Ovary (tissue), 9 donors: Measurements from ENCODE around the gene RYR3. TPM values are rescaled to one million over a fixed set of nuclear protein-coding genes. Genes with fewer than 3 reads are reported as not detected.

Experiments
- DNase-seq, 5 donors: peaks; one replicate each; pipeline ENCODE4 v3.0.0-alpha.2; 2019 to 2020
- H3K27ac ChIP-seq, 2 donors: fragments of 200-600 bp; one replicate each; pipeline versions ENCODE4 v1.5.1 to v1.8.0; 2019 to 2022
- H3K27me3 ChIP-seq: fragments of 200-600 bp; one replicate; pipeline ENCODE4 v1.8.0; 2022
- H3K36me3 ChIP-seq: fragments of 200-600 bp; sonication (generic); one replicate; pipeline ENCODE4 v1.5.1; 2019
- H3K4me1 ChIP-seq: one replicate; pipeline ENCODE4 v1.8.1; 2013; ENCODE audit warnings: mild to moderate bottlenecking, moderate library complexity; ENCODE audit not compliant: insufficient read depth
- H3K4me3 ChIP-seq: fragments of 200-600 bp; sonication (generic); one replicate; pipeline ENCODE4 v1.5.1; 2017
- H3K9me3 ChIP-seq, 2 donors: fragments of 200-600 bp in 1 of 2; sonication (generic) in 1 of 2; one replicate each; pipeline versions ENCODE4 v1.5.1 to v1.8.1; 2013 to 2019; ENCODE audit warnings: mild to moderate bottlenecking in 1 of 2, moderate library complexity in 1 of 2
- CTCF ChIP-seq, 3 donors: fragments of 450-650 bp in 2 of 3; fragments of 200-600 bp in 1 of 3; IDR thresholded peaks; one replicate each; pipeline versions ENCODE4 v1.5.1 to v1.8.0; 2016 to 2022; ENCODE audit warnings: antibody characterized with exemption in 3 of 3, mild to moderate bottlenecking in 1 of 3
- EP300 ChIP-seq: sonication (generic); formaldehyde crosslinking; IDR thresholded peaks from one replicate; pipeline ENCODE4 v1.6.1; 2017; ENCODE audit warnings: antibody characterized with exemption
- POLR2A ChIP-seq: fragments of 450-650 bp; IDR thresholded peaks from one replicate; pipeline ENCODE4 v1.6.1; 2017; ENCODE audit warnings: antibody characterized with exemption, mild to moderate bottlenecking, moderate library complexity
- WGBS, 3 donors: extraction: QIAGEN DNeasy Blood & Tissue Kit in 1 of 3; methylation state at CpG; one replicate each; pipeline versions ENCODE4 v1.1.5 to v1.1.7; 2013 to 2017; 5-methylcytosine and 5-hydroxymethylcytosine counted together
- intact Hi-C, 4 donors: fragments of 100-400 bp; cut with DNase I; formaldehyde crosslinking; loops; one replicate each; pipeline versions ENCODE4 v1.11.0 to v1.15.1; 2022 to 2023
- polyA plus RNA-seq, 2 donors: library from polyadenylated mRNA; stranded (reverse); fragments of 200-250 nt in 1 of 2; fragments of 350-450 nt in 1 of 2; fragmentation: Illumina TruSeq in 1 of 2; extraction: RNeasy Lipid Tissue Mini Kit (QIAGEN cat#74804) in 1 of 2; gene quantifications; one replicate each; pipeline ENCODE4 v1.2.3, GENCODE V29; 2013 to 2014
- total RNA-seq, 7 donors: library from RNA; depleted of rRNA in 2 of 7; stranded (reverse); fragments of >200 nt in 2 of 7; fragmentation: NEBNext Ultra II Directional in 3 of 7; extraction: Animal tissue kit (Norgen Biotek cat#: 25700) in 3 of 7; gene quantifications; one replicate each; pipeline versions ENCODE4 v1.1.0 to v1.2.4, GENCODE V29; 2016 to 2023
- donor health status: DM: no; HTN: no; CAD: no; lungs with moderate emphysema.
- donor health status: DM: no; HTN: no; CAD: no.
- donor health status: Bipolar disorder and iron deficiency.
- donor health status: DM: yes; HTN: yes; CAD: no.
- donor health status: DM: no; HTN: no; CAD: no.
- donor health status: DM: yes; HTN: yes; CAD: no.

The RYR3 gene
- total and polyA plus RNA-seq, 9 donors: 0.52 to 6.0 (median 0.96) TPM

- Histone ChIP-seq H3K4me3 (no peak overlapping the region), H3K4me1 (no peaks in the 10 kb centered on the region), H3K36me3 (no peaks in the 10 kb centered on the region), H3K27ac (no peak overlapping the region), H3K9me3 (no peaks in the 10 kb centered on the region), H3K27me3 (no peaks in the 10 kb centered on the region)
- intact Hi-C loops: no loop called here
- WGBS, 3 donors: 36 to 50% (median 41%) methylated on average over 3 of the region's 3 CpGs
- TF ChIP-seq POLR2A (no peak), EP300 (no peak), CTCF (IDR thresholded peaks at IDR 0.05) (no peak)
- DNase-seq: no peak
Observed at GRCh38 chr15:33369941-33370622, 59.3 kb downstream of the RYR3 start.

GRCh38 chr15:33370623-33371020, 59.9 kb downstream of the RYR3 start:
- DNase-seq: no peak
- H3K9me3 ChIP-seq: no peaks in the 10 kb centered on the region
- no peaks in the 10 kb centered on the region for H3K4me1 ChIP-seq
- H3K4me3 ChIP-seq: no peak overlapping the region
- WGBS, 3 donors: 85 to 95% (median 89%) methylated on average over 3 of the region's 3 CpGs
- TF ChIP-seq EP300: no peak
- no peak for TF ChIP-seq CTCF (IDR thresholded peaks at IDR 0.05)
- no peak for TF ChIP-seq POLR2A
- no peaks in the 10 kb centered on the region for H3K36me3 ChIP-seq
- H3K27ac ChIP-seq: no peak overlapping the region
- intact Hi-C loops: no loop called here
- no peaks in the 10 kb centered on the region for H3K27me3 ChIP-seq

- no peaks in the 10 kb centered on the region for H3K27me3 ChIP-seq
- intact Hi-C loops: no loop called here
- DNase-seq: no peak
- no peak overlapping the region for H3K27ac ChIP-seq
- no peak overlapping the region for H3K4me3 ChIP-seq
- WGBS, 3 donors: 80 to 91% (median 86%) methylated on average over 3 of the region's 3 CpGs
- TF ChIP-seq POLR2A: no peak
- TF ChIP-seq CTCF (IDR thresholded peaks at IDR 0.05): no peak
- no peak for TF ChIP-seq EP300
- H3K36me3 ChIP-seq: no peaks in the 10 kb centered on the region
- no peaks in the 10 kb centered on the region for H3K9me3 ChIP-seq
- H3K4me1 ChIP-seq: no peaks in the 10 kb centered on the region
Observed at GRCh38 chr15:33371159-33371558, 60.4 kb downstream of the RYR3 start.

- no peak overlapping the region for H3K27ac ChIP-seq
- H3K36me3 ChIP-seq: no peaks in the 10 kb centered on the region
- DNase-seq: no peak
- H3K27me3 ChIP-seq: no peaks in the 10 kb centered on the region
- no peak overlapping the region for H3K4me3 ChIP-seq
- H3K4me1 ChIP-seq: no peaks in the 10 kb centered on the region
- WGBS, 3 donors: 16 to 26% (median 18%) methylated on average over 5 of the region's 5 CpGs
- intact Hi-C loops: no loop called here
- no peaks in the 10 kb centered on the region for H3K9me3 ChIP-seq
- TF ChIP-seq EP300 (no peak), POLR2A (no peak), CTCF (IDR thresholded peaks at IDR 0.05) (no peak)
Observed at GRCh38 chr15:33374226-33374914, 63.6 kb downstream of the RYR3 start.
